ENCODE measurements around the gene UMAD1.
"Not testable (repeated sequence)": the region's sequence is repeated elsewhere in the genome, so short reads cannot be mapped to it uniquely, and the experiment has no call there.

Gene UMAD1

DNA sequence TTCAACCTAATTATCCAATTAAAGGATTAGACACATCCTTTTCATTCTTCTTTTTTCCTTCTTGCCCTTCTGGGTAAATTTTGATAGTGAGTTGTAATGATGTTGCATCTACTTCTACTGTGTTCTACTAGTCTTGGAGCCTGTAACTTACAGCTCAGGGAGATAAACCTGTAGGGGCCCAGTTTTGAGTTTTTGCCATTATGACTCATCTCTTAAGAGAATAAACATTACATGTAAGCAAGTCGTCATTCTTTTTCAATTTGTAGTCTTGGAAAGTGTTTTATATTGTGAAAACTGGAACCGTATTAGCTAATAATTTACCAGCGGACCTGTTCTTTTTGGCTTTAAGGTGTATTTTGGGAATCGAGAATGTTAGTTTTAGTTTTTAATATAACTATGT is 167.6 kb downstream of the UMAD1 start:
- no peaks in the 10 kb centered on the region for H3K9me3 ChIP-seq (ENCODE audit: control insufficient read depth, low read length)
- no peak overlapping the region for H3K9ac ChIP-seq (ENCODE audit: low read length)
- H3K4me1 ChIP-seq (ENCODE audit: control insufficient read depth, insufficient read depth, low read length), result peaks cover 4% of the 10 kb centered on the region
- H3K4me3 ChIP-seq (ENCODE audit: low read length), result no peak overlapping the region
- no peaks in the 10 kb centered on the region for H3K36me3 ChIP-seq (ENCODE audit: control insufficient read depth, insufficient read depth, low read length, severe bottlenecking)
- no peaks in the 10 kb centered on the region for H3K27me3 ChIP-seq (replicated peaks; ENCODE audit: control insufficient read depth, insufficient read depth, low read length)
- DNase-seq (ENCODE audit: low read depth), result peak; percentile 57

DNA sequence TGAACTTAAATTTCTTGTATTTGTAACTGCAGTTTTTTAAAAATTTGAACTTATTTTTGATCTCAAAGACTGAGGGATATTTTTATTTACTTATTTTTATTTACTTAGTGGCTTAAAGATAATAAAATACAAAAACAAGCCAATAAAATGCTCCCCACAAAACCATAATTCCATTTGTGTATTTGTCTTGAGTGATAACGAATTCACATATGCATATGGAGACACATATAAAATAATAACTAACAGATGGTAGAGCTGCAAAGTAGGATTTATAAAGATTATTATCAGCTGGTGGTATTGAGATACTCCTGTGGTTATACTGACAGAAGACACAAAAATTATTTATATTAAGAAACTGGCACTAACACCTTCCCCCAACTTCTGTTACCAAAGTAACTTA is 168.1 kb downstream of the UMAD1 start:
- Histone ChIP-seq H3K4me1 (ENCODE audit: control insufficient read depth, insufficient read depth, low read length) (peaks cover 4% of the 10 kb centered on the region), H3K9me3 (ENCODE audit: control insufficient read depth, low read length) (no peaks in the 10 kb centered on the region), H3K4me3 (ENCODE audit: low read length) (no peak overlapping the region), H3K36me3 (ENCODE audit: control insufficient read depth, insufficient read depth, low read length, severe bottlenecking) (no peaks in the 10 kb centered on the region), H3K9ac (ENCODE audit: low read length) (no peak overlapping the region), H3K27me3 (replicated peaks; ENCODE audit: control insufficient read depth, insufficient read depth, low read length) (no peaks in the 10 kb centered on the region)
- no peak for DNase-seq (ENCODE audit: low read depth)

DNA sequence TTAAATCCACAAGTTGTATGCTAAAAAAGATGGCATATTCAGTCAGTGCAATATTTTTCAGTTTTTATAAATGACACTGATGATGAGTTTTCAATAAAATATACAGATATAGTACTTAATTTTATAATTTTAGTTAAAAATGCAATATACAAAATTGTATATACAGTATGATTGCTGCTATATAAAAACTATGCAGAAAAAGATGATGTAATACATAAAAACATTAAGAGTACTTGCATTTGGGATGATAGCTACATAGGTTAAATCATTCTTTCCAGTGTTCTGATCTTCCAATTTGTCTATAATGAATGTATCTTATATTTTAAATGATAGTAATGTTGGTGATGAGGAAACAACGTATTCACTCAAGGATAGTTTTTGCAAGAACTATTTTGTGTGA is 169.8 kb downstream of the UMAD1 start:
- no peak overlapping the region for H3K4me3 ChIP-seq (ENCODE audit: low read length)
- no peaks in the 10 kb centered on the region for H3K36me3 ChIP-seq (ENCODE audit: control insufficient read depth, insufficient read depth, low read length, severe bottlenecking)
- no peak overlapping the region for H3K9ac ChIP-seq (ENCODE audit: low read length)
- no peak for DNase-seq (ENCODE audit: low read depth)
- peaks cover 4% of the 10 kb centered on the region for H3K4me1 ChIP-seq (ENCODE audit: control insufficient read depth, insufficient read depth, low read length)
- H3K27me3 ChIP-seq (replicated peaks; ENCODE audit: control insufficient read depth, insufficient read depth, low read length), result no peaks in the 10 kb centered on the region
- no peaks in the 10 kb centered on the region for H3K9me3 ChIP-seq (ENCODE audit: control insufficient read depth, low read length)

DNA sequence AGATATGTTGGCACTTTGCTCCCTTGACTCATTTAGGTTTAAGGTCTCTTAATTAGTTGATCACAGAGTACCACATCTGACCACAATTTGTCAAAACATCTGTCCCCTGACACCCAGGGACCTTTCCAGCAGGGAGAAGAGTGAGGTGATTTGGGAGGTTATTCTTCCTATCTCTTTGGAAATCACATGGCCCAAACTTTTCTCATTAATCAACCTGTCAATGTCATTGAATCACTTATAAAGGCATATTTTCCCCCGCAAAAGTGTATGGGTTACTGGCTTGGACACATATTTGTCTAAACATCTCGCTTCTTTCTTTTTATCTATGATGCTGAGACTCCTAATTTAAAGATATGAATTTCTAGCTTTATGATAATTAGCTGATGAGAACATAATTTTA is 170.3 kb downstream of the UMAD1 start:
- DNase-seq (ENCODE audit: low read depth), result no peak
- Histone ChIP-seq H3K9ac (ENCODE audit: low read length) (no peak overlapping the region), H3K36me3 (ENCODE audit: control insufficient read depth, insufficient read depth, low read length, severe bottlenecking) (no peaks in the 10 kb centered on the region), H3K9me3 (ENCODE audit: control insufficient read depth, low read length) (no peaks in the 10 kb centered on the region), H3K27me3 (replicated peaks; ENCODE audit: control insufficient read depth, insufficient read depth, low read length) (no peaks in the 10 kb centered on the region), H3K4me1 (ENCODE audit: control insufficient read depth, insufficient read depth, low read length) (peaks cover 4% of the 10 kb centered on the region), H3K4me3 (ENCODE audit: low read length) (no peak overlapping the region)

DNA sequence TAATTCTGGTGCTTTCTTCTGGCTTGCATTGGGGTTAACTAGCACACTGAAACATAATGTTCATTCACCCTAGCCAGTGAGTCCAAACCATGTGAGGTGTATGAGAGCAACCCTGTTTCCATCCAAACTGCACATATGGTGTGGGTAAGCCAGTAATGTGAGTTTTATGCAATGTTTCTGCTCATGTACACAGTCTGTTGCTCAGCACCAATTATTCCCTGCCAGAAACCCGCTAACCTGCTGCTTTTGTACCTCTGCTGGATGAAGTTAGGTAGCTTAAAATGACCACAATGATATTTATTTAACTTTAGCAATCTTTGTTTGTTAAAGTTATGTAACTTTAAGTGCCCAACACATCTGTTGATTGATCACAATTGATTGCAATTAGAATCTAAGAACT is 171.6 kb downstream of the UMAD1 start:
- Histone ChIP-seq H3K4me3 (ENCODE audit: low read length) (no peak overlapping the region), H3K4me1 (ENCODE audit: control insufficient read depth, insufficient read depth, low read length) (peaks cover 4% of the 10 kb centered on the region), H3K36me3 (ENCODE audit: control insufficient read depth, insufficient read depth, low read length, severe bottlenecking) (no peaks in the 10 kb centered on the region), H3K9ac (ENCODE audit: low read length) (no peak overlapping the region), H3K9me3 (ENCODE audit: control insufficient read depth, low read length) (no peaks in the 10 kb centered on the region), H3K27me3 (replicated peaks; ENCODE audit: control insufficient read depth, insufficient read depth, low read length) (no peaks in the 10 kb centered on the region)
- DNase-seq (ENCODE audit: low read depth), result no peak

DNA sequence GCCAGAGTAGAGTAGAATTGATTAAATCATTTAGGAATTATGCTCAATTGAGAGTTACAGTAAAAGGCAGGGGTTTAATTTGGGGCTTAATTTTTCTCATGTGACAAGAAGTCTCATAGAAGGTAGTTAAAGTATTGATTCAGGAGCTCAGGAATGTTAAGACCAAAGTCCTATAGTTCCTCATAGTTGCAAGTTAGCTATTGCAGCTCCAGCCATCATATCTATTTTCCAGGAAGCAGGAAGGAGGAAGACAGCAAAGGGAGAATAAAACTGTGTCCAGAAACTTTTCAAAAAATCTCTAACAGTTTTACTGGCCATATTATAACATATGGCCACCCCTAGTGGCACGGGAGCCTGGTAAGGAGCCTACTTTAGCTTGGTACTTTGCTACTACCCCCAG is 174.8 kb downstream of the UMAD1 start:
- Histone ChIP-seq H3K4me3 (ENCODE audit: low read length) (no peak overlapping the region), H3K9ac (ENCODE audit: low read length) (no peak overlapping the region), H3K4me1 (ENCODE audit: control insufficient read depth, insufficient read depth, low read length) (no peaks in the 10 kb centered on the region), H3K36me3 (ENCODE audit: control insufficient read depth, insufficient read depth, low read length, severe bottlenecking) (no peaks in the 10 kb centered on the region), H3K9me3 (ENCODE audit: control insufficient read depth, low read length) (no peaks in the 10 kb centered on the region), H3K27me3 (replicated peaks; ENCODE audit: control insufficient read depth, insufficient read depth, low read length) (no peaks in the 10 kb centered on the region)
- DNase-seq (ENCODE audit: low read depth), result no peak

DNA sequence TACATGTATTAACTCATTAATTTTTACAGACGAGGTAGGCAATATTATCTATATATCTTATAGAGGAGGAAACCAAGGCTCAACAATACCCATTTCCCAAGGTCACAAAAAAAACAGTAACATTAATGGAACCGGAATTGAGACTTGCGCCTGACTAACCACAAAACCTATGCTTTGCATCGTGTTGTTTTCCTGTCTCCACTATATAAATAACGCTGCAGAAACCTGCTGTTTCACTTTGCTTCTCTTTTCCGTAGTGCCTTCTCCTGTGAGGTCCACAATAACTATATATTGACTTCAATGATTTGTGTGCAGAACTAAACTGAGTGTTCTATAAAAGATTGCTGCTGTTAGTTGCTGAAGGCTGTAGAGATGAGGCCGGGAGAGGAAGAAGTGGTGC is 175.5 kb downstream of the UMAD1 start:
- Histone ChIP-seq H3K36me3 (ENCODE audit: control insufficient read depth, insufficient read depth, low read length, severe bottlenecking) (no peaks in the 10 kb centered on the region), H3K4me1 (ENCODE audit: control insufficient read depth, insufficient read depth, low read length) (no peaks in the 10 kb centered on the region), H3K4me3 (ENCODE audit: low read length) (no peak overlapping the region), H3K9me3 (ENCODE audit: control insufficient read depth, low read length) (no peaks in the 10 kb centered on the region), H3K9ac (ENCODE audit: low read length) (no peak overlapping the region), H3K27me3 (replicated peaks; ENCODE audit: control insufficient read depth, insufficient read depth, low read length) (no peaks in the 10 kb centered on the region)
- no peak for DNase-seq (ENCODE audit: low read depth)

DNA sequence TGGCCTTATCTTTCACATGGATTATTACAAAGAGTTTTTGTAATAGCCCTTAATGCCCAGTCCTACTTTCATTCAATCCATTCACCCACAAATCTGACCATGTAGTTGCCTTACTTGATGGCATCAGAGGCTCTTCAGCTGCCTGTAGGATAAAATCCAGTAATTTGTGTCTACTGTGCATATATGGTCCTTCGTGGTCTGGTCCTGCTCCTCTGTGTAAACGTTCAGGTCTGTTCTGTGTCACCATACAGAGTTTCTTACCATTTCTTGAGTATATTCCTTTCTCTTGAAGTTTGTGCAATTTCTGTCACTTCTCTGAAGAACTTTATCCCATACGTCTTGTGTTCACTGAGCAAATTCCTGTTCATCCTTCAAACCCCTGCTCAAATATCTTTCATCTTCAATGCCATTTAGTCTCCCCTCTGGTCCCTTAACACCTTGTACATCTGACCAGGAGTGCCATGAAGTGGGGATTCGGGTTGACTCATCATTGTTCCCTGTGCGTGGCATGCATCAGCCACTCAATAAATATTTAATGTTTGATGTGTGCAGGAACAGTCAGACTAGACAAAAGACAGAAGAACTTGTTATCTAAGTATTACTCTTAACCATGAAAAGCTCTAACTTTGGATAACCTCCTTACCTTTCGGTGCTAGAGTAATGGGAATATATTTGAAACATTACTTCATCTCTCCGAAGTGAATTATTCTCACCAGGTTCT is 176.4 kb downstream of the UMAD1 start:
- H3K4me1 ChIP-seq (ENCODE audit: control insufficient read depth, insufficient read depth, low read length), result no peaks in the 10 kb centered on the region
- no peak overlapping the region for H3K9ac ChIP-seq (ENCODE audit: low read length)
- no peak for DNase-seq (ENCODE audit: low read depth)

DNA sequence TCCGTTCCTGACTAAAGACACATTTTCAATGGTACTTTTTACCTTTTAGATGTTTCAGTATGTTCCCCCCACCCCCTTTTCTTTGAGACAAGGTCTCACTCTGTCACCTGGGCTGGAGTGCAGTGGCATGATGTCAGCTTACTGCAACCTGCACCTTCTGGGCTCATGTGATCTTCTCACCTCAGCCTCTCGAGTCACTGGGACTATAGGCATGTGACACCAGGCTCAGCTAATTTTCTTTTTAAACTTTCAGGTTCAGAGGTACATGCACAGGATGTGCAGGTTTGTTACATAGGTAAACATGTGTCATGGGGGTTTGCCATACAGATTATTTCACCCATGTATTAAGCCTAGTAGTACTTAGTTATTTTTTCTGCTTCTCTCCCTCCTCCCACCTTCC is 177.2 kb downstream of the UMAD1 start:
- Histone ChIP-seq H3K27me3 (replicated peaks; ENCODE audit: control insufficient read depth, insufficient read depth, low read length) (no peaks in the 10 kb centered on the region), H3K9ac (ENCODE audit: low read length) (no peak overlapping the region), H3K4me3 (ENCODE audit: low read length) (no peak overlapping the region), H3K9me3 (ENCODE audit: control insufficient read depth, low read length) (no peaks in the 10 kb centered on the region), H3K36me3 (ENCODE audit: control insufficient read depth, insufficient read depth, low read length, severe bottlenecking) (no peaks in the 10 kb centered on the region), H3K4me1 (ENCODE audit: control insufficient read depth, insufficient read depth, low read length) (no peaks in the 10 kb centered on the region)
- no peak for DNase-seq (ENCODE audit: low read depth)

More for the DNA sequence above, 176.4 kb downstream of the UMAD1 start:
- H3K27me3 ChIP-seq (replicated peaks; ENCODE audit: control insufficient read depth, insufficient read depth, low read length), result no peaks in the 10 kb centered on the region
- H3K9me3 ChIP-seq (ENCODE audit: control insufficient read depth, low read length), result no peaks in the 10 kb centered on the region
- no peak overlapping the region for H3K4me3 ChIP-seq (ENCODE audit: low read length)
- no peaks in the 10 kb centered on the region for H3K36me3 ChIP-seq (ENCODE audit: control insufficient read depth, insufficient read depth, low read length, severe bottlenecking)

DNA sequence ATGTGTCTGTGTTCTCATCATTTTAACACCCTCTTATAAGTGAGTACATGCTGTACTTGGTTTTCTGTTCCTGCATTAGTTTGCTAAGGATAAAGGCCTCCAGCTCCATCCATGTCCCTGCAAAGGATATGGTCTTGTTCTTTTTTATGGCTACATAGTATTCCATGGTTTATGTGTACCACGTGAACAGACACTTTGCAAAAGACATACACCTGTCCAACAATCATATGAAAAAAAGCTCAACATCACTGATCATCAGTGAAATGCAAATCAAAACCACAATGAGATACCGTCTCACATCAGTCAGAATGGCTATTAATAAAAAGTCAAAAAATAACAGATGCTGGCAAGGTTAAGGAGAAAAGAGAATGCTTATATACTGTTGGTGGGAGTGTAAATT is 177.6 kb downstream of the UMAD1 start:
- H3K36me3 ChIP-seq (ENCODE audit: control insufficient read depth, insufficient read depth, low read length, severe bottlenecking); H3K9ac ChIP-seq (ENCODE audit: low read length); H3K4me1 ChIP-seq (ENCODE audit: control insufficient read depth, insufficient read depth, low read length); H3K4me3 ChIP-seq (ENCODE audit: low read length); H3K27me3 ChIP-seq (replicated peaks; ENCODE audit: control insufficient read depth, insufficient read depth, low read length); H3K9me3 ChIP-seq (ENCODE audit: control insufficient read depth, low read length); DNase-seq (ENCODE audit: low read depth): not testable (repeated sequence)

DNA sequence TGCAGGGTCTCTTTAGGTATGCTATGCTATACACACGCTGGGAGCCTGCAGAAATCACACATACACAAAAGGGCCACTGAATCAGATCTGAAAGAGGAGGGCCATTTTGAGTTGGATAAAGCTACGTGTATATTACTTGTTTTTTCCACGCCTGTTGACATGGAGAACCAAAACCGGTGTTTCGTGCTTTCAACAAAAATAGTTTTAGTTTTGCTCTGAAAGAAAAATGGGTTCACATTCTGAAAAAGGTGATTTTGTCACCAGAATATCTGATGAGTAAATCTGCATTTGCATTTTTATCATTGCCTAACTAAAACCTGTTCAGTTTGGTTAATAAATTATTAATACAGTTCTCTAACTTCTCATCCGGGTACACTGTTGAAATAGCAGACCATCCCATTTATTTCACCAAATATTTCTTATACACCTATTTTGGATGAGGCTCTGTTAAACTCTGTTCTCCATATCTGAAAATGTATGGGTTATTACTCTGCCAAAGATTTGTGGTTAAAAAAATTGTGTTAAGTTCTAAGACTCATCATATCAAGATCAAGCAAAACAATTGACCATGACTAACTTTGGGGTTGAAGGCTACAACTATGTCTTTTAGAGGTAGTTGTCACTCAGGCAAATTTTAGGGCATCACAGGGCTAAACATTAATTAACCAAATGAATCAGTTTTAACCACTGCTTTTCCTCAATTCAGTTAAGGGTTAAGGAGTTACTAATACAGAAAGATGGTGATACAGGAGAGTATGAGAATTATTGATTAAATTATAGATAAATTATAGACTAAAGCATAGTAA is 179.1 kb downstream of the UMAD1 start:
- Histone ChIP-seq H3K9ac (ENCODE audit: low read length) (no peak overlapping the region), H3K9me3 (ENCODE audit: control insufficient read depth, low read length) (no peaks in the 10 kb centered on the region), H3K27me3 (replicated peaks; ENCODE audit: control insufficient read depth, insufficient read depth, low read length) (no peaks in the 10 kb centered on the region), H3K4me1 (ENCODE audit: control insufficient read depth, insufficient read depth, low read length) (no peaks in the 10 kb centered on the region), H3K36me3 (ENCODE audit: control insufficient read depth, insufficient read depth, low read length, severe bottlenecking) (no peaks in the 10 kb centered on the region), H3K4me3 (ENCODE audit: low read length) (no peak overlapping the region)
- DNase-seq (ENCODE audit: low read depth), result no peak

Data from adipocyte (in vitro differentiated cells).